HG02678 (cell line): ENCODE measurements around the gene RNLS.
"Not testable (repeated sequence)": the region's sequence is repeated elsewhere in the genome, so short reads cannot be mapped to it uniquely, and the experiment has no call there.

Experiments used
- ATAC-seq: cut with Tn5 transposase; IDR thresholded peaks from one replicate; pipeline ENCODE4 v1.9.1; 2021; ENCODE audit warnings: mild to moderate bottlenecking, moderate library complexity; ENCODE audit not compliant: unreplicated experiment

Gene RNLS

GRCh38 chr10:88486816-88487215, 96.3 kb downstream of the RNLS start:
- ATAC-seq = not testable (repeated sequence)

GRCh38 chr10:88482220-88482619, 100.9 kb downstream of the RNLS start:
- no peak for ATAC-seq

- no peak for ATAC-seq
Measured at GRCh38 chr10:88478256-88478655, 104.9 kb downstream of the RNLS start.

GRCh38 chr10:88477343-88478085, 105.6 kb downstream of the RNLS start:
- no peak for ATAC-seq

- ATAC-seq = no peak
Measured at GRCh38 chr10:88474884-88475844, 108.0 kb downstream of the RNLS start.

GRCh38 chr10:88473989-88474883, 108.9 kb downstream of the RNLS start:
- ATAC-seq = no peak

- ATAC-seq = no peak
Measured at GRCh38 chr10:88472540-88472939, 110.6 kb downstream of the RNLS start.

GRCh38 chr10:88471899-88472298, 111.2 kb downstream of the RNLS start:
- no peak for ATAC-seq

GRCh38 chr10:88467835-88468485, 115.2 kb downstream of the RNLS start:
- ATAC-seq = no peak

- no peak for ATAC-seq
Measured at GRCh38 chr10:88466786-88467185, 116.3 kb downstream of the RNLS start.

GRCh38 chr10:88465765-88466164, 117.4 kb downstream of the RNLS start:
- ATAC-seq = no peak

GRCh38 chr10:88463811-88464210, 119.3 kb downstream of the RNLS start:
- ATAC-seq = no peak

GRCh38 chr10:88461426-88461825, 121.7 kb downstream of the RNLS start:
- ATAC-seq = no peak

- no peak for ATAC-seq
Measured at GRCh38 chr10:88459530-88459929, 123.6 kb downstream of the RNLS start.

GRCh38 chr10:88458209-88458608, 124.9 kb downstream of the RNLS start:
- no peak for ATAC-seq

- ATAC-seq = no peak
Measured at GRCh38 chr10:88457660-88458059, 125.5 kb downstream of the RNLS start.

GRCh38 chr10:88456730-88457129, 126.4 kb downstream of the RNLS start:
- no peak for ATAC-seq

- ATAC-seq = no peak
Measured at GRCh38 chr10:88455831-88456230, 127.3 kb downstream of the RNLS start.

- no peak for ATAC-seq
Measured at GRCh38 chr10:88450201-88450600, 132.9 kb downstream of the RNLS start.

- ATAC-seq = no peak
Measured at GRCh38 chr10:88442716-88443115, 140.4 kb downstream of the RNLS start.
